Left lung (tissue), 10 donors: ENCODE measurements around the gene HMG20B. TPM values are rescaled to one million over a fixed set of nuclear protein-coding genes. Genes with fewer than 3 reads are reported as not detected.

Source experiments
- ATAC-seq: fragments of 200-7000 bp; cut with Tn5 transposase; one replicate; pipeline ENCODE4 v1.9.1; 2020; ENCODE audit warnings: moderate library complexity
- DNase-seq, 4 donors: peaks; one replicate each; pipeline ENCODE4 v3.0.0-alpha.2; 2013 to 2020
- H3K27ac ChIP-seq, 2 donors: fragments of 200-600 bp; sonication (generic) in 1 of 2; one replicate each; pipeline versions ENCODE4 v1.5.0 to v1.8.0; 2020 to 2021
- H3K27me3 ChIP-seq, 2 donors: fragments of 200-600 bp; sonication (generic) in 1 of 2; one replicate each; pipeline versions ENCODE4 v1.5.0 to v1.8.0; 2020 to 2021
- H3K36me3 ChIP-seq, 2 donors: fragments of 200-600 bp; sonication (generic) in 1 of 2; one replicate each; pipeline versions ENCODE4 v1.5.0 to v1.8.0; 2020 to 2021
- H3K4me1 ChIP-seq, 2 donors: fragments of 200-600 bp; one replicate each; pipeline ENCODE4 v1.8.0; 2021
- H3K4me3 ChIP-seq, 2 donors: fragments of 200-600 bp; sonication (generic) in 1 of 2; one replicate each; pipeline versions ENCODE4 v1.5.0 to v1.8.0; 2020 to 2021; ENCODE audit warnings: mild to moderate bottlenecking in 1 of 2
- H3K9me3 ChIP-seq, 2 donors: fragments of 200-600 bp; sonication (generic) in 1 of 2; one replicate each; pipeline versions ENCODE4 v1.5.0 to v1.8.0; 2020 to 2021
- CTCF ChIP-seq, 2 donors: fragments of 200-600 bp; sonication (generic) in 1 of 2; IDR thresholded peaks; one replicate each; pipeline versions ENCODE4 v1.5.0 to v1.8.0; 2021; ENCODE audit warnings: antibody characterized with exemption in 2 of 2
- intact Hi-C, 2 donors: fragments of 100-400 bp; cut with DNase I; formaldehyde crosslinking; loops; one replicate each; pipeline versions ENCODE4 v1.11.2 to v1.14.2; 2022
- polyA plus RNA-seq, 6 donors: library from polyadenylated mRNA; unstranded; fragments of 120-200 nt; gene quantifications; one replicate each; pipeline ENCODE4 v1.2.1, GENCODE V29; 2013; ENCODE audit not compliant: insufficient read length in 6 of 6
- total RNA-seq, 2 donors: library from RNA; stranded (reverse); fragmentation: NEBNext Ultra II Directional; extraction: Animal tissue kit (Norgen Biotek cat#: 25700); gene quantifications; one replicate each; pipeline ENCODE4 v1.2.1, GENCODE V29; 2021
- donor health status: DM: no; HTN: yes; CAD: no.
- donor health status: DM: no; HTN: no; CAD: no.

Gene HMG20B
- total and polyA plus RNA-seq, 8 donors = 50.9 to 104 (median 87.0) TPM

GRCh38 chr19:3549816-3550215 is 22.9 kb upstream of the HMG20B start:
- no peak for ATAC-seq
- H3K27me3 ChIP-seq = no peaks in the 10 kb centered on the region
- peaks cover 0 to 44% of the 10 kb centered on the region in 2 donors for H3K36me3 ChIP-seq
- TF ChIP-seq CTCF (IDR thresholded peaks at IDR 0.05) = no peak
- DNase-seq = no peak
- H3K9me3 ChIP-seq = no peaks in the 10 kb centered on the region
- intact Hi-C loops = loop anchor here in 1 of 2 donors (10.0 kb wide), 1 partner anchor 65 kb away; no protein-coding TSS in a partner anchor
- no peak overlapping the region for H3K4me3 ChIP-seq
- H3K4me1 ChIP-seq = peaks cover 6 to 49% of the 10 kb centered on the region in 2 donors
- no peak overlapping the region for H3K27ac ChIP-seq

- H3K27ac ChIP-seq = no peak overlapping the region
- no peak overlapping the region for H3K4me3 ChIP-seq
- DNase-seq (no peak), ATAC-seq (no peak)
- intact Hi-C loops = no loop called here
- H3K36me3 ChIP-seq = peaks cover 0 to 34% of the 10 kb centered on the region in 2 donors
- TF ChIP-seq CTCF (IDR thresholded peaks at IDR 0.05) = no peak
- peaks cover 9 to 63% of the 10 kb centered on the region in 2 donors for H3K4me1 ChIP-seq
- H3K27me3 ChIP-seq = no peaks in the 10 kb centered on the region
- H3K9me3 ChIP-seq = no peaks in the 10 kb centered on the region
These were observed 21.6 kb upstream of the HMG20B start for GRCh38 chr19:3550947-3551791.

- intact Hi-C loops = no loop called here
- Histone ChIP-seq H3K36me3 (peaks cover 0 to 29% of the 10 kb centered on the region in 2 donors), H3K27me3 (no peaks in the 10 kb centered on the region), H3K4me3 (no peak overlapping the region), H3K27ac (no peak overlapping the region), H3K9me3 (no peaks in the 10 kb centered on the region), H3K4me1 (peaks cover 11 to 67% of the 10 kb centered on the region in 2 donors)
- DNase-seq (no peak), ATAC-seq (no peak)
- no peak for TF ChIP-seq CTCF (IDR thresholded peaks at IDR 0.05)
These were observed 21.0 kb upstream of the HMG20B start for GRCh38 chr19:3551792-3552095.

GRCh38 chr19:3554254-3555083 is 18.3 kb upstream of the HMG20B start:
- peaks cover 0 to 11% of the 10 kb centered on the region in 2 donors for H3K36me3 ChIP-seq
- peak overlapping the region; percentile 54 to 82 for H3K27ac ChIP-seq
- no peaks in the 10 kb centered on the region for H3K27me3 ChIP-seq
- TF ChIP-seq CTCF (IDR thresholded peaks at IDR 0.05) = no peak
- intact Hi-C loops = no loop called here
- H3K9me3 ChIP-seq = no peaks in the 10 kb centered on the region
- ATAC-seq (no peak), DNase-seq (no peak)
- H3K4me1 ChIP-seq = peaks cover 11 to 58% of the 10 kb centered on the region in 2 donors
- no peak overlapping the region for H3K4me3 ChIP-seq
